ENCODE results near the gene GRB7.
"Not testable (repeated sequence)": the region's sequence is repeated elsewhere in the genome, so short reads cannot be mapped to it uniquely, and the experiment has no call there.

GRB7 gene

GRCh38 chr17:39753514-39754160, 15.9 kb downstream of the GRB7 start:
- DNase-seq: no peak

GRCh38 chr17:39754161-39754957, 16.6 kb downstream of the GRB7 start:
- peak; percentile 99 for DNase-seq

- DNase-seq: no peak
Observed at GRCh38 chr17:39754958-39755553, 17.3 kb downstream of the GRB7 start.

GRCh38 chr17:39755554-39756379, 18.0 kb downstream of the GRB7 start:
- DNase-seq: peak; percentile 70

- DNase-seq: no peak
Observed at GRCh38 chr17:39756380-39757079, 18.8 kb downstream of the GRB7 start.

- no peak for DNase-seq
Observed at GRCh38 chr17:39757176-39757662, 19.5 kb downstream of the GRB7 start.

- peak; percentile 52 for DNase-seq
Observed at GRCh38 chr17:39757931-39758873, 20.5 kb downstream of the GRB7 start.

- no peak for DNase-seq
Observed at GRCh38 chr17:39759204-39759603, 21.5 kb downstream of the GRB7 start.

- no peak for DNase-seq
Observed at GRCh38 chr17:39761861-39762496, 24.2 kb downstream of the GRB7 start.

GRCh38 chr17:39763051-39763820, 25.5 kb downstream of the GRB7 start:
- DNase-seq: no peak

- DNase-seq: not testable (repeated sequence)
Observed at GRCh38 chr17:39764171-39764570, 26.4 kb downstream of the GRB7 start.

GRCh38 chr17:39765175-39765574, 27.4 kb downstream of the GRB7 start:
- no peak for DNase-seq

GRCh38 chr17:39765766-39766165, 28.0 kb downstream of the GRB7 start:
- no peak for DNase-seq

- DNase-seq: no peak
Observed at GRCh38 chr17:39767147-39767546, 29.4 kb downstream of the GRB7 start.

- peak; percentile 77 for DNase-seq
Observed at GRCh38 chr17:39769974-39770587, 32.3 kb downstream of the GRB7 start.

- DNase-seq: no peak
Observed at GRCh38 chr17:39772415-39772814, 34.7 kb downstream of the GRB7 start.

GRCh38 chr17:39772987-39773934, 35.5 kb downstream of the GRB7 start:
- peak; percentile 37 for DNase-seq

- DNase-seq: no peak
Observed at GRCh38 chr17:39774047-39774446, 36.3 kb downstream of the GRB7 start.

All from central memory CD4-positive, alpha-beta T cell (primary cell).